Stimulated activated CD8-positive, alpha-beta memory T cell treated with anti-CD3 and anti-CD28 coated beads, Interleukin-4, amount 100 ng/mL, for 48 hours (primary cell): ENCODE data around the gene VPS41.

Experiments
- DNase-seq: peaks from one replicate; pipeline ENCODE4 v3.0.0-alpha.2; 2020

VPS41 gene

DNA sequence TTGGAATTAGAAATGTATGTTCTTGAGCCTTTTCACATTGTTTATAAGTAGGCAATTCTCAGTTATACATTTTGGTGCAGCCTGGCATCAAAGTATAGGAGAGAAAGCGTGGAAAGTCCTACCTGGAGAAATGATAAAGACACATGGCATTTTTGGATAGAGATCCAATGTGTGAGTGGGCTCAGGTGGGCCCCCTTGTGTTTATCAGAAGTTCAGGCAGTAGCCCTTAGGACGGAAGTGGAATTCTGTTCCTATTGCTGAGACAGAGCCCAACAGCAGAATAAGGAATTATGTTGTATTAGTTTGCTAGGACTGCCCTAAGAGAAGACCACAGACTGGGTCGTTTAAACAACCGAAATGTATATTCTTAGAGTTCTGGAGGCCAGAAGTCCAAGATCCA is 192.6 kb downstream of the VPS41 start:
- no peak for DNase-seq

DNA sequence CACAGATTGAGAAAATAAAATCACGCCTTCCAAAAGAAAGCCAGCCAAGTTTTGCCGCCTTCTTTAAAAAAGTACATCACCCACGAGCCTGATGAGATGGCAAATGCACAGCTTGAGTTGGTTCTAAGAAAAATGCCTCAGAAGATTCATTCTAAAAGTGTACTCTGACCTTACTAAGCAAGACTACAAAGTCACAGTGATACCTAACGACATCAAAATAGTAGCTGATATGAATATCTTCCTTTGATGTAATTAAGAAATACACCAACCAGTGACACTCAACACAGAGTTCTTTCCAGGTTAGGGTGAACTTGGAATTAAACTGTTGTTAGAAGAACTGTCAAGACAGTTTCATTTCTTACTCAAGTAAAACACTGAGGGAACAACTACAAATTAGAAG is 199.9 kb downstream of the VPS41 start:
- no peak for DNase-seq

DNA sequence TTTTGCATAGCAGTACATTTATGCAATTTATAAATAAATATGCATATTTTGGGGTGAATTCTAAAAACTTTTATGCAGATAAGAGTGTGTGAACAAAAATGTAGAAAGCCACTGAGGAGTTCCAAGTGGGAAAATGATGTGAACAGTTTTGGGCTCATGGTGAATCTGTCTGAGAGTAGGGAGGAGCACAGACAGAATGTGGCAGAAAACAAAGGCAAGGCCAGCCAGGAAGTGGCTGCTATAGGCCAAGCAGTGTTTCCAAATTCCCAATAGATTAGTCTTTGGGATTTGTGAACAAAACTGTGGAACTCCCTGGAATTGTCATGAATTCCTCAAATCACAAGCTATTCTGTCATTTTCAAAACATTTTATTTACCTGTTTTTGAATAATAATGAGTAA is 204.2 kb downstream of the VPS41 start:
- no peak for DNase-seq

DNA sequence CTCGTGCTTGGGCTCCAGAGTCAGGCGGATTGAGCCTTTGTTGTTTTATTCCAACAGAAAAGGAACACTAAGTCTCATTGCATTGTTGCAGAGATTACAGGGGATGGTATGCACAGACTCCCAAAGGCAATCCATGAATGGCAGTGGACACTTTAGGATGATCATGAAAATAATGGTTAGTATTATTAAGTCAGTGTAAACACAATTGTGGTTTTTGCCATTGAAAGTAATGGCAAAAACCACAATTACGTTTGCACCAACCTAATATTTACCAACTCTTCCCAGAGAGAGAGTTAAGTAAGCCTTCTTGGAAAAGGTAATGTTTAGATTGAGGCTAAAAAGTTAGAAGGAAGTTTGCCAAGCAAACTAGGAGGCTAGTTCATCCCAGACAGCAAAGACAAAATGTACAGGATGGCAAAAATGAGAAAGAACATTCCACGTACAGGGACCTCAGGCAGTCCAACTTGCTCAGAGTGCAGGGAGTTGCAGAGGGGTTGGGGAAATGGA is 204.9 kb downstream of the VPS41 start:
- no peak for DNase-seq

DNA sequence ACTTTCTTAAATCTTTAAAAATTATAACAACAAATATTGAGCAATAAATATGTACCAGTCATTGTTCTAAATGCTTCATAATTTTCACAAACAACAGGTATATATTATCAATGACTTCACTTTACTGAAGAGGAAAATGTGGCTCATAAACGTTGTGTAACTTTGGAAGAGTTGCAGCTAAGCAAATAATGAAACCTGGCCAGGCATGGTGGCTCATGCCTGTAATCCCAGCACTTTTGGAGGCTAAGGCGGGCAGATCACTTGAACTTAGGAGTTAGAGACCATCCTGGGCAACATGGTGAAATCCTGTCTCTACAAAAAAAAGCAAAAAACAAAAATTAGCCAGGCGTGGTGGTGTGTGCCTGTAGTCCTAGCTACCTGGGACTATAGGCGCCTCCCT is 205.9 kb downstream of the VPS41 start:
- DNase-seq = no peak

DNA sequence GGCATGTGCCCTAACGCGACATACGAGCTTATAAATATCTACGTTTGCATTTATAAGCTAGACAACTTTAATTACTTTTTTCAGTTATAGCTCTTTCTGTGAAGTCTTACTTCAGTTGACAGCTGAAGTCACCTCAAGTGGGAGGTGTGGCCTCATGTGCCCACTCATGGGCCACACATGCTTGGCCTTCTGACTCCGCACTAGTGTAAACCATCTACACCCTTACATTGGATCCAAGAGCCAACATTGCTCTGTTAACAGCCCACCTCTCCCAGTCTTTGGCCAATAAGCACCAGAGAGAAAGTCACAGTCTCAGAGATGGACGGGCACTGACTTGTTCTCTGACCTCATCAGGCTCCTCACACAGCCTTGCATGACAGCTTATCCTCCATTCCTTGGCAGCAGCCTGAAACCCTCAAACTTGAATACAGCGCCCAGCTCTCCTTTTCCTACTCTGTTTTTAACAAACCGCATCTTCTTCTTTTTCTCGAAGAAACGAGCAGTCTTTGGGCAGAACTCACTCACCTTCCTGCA is 206.9 kb downstream of the VPS41 start:
- DNase-seq = no peak

DNA sequence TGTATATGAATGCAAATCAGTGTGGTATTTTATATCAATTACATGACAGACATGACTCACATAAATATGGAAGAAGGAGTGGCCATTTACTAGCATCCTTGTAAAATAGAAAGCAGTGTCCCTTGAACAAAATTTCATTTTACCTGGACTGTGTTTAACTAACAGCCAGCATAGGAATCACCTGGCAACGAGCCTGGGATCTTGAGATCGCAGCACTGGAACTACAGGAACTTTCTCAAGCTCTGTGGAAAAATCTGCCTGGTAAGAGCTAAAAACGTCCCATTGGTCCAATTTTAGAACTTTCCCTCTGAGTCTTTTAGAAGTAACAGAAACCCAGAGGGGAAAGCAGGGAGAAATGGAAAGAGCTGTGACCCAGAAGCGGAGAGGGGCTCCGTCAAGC is 208.9 kb downstream of the VPS41 start:
- no peak for DNase-seq

DNA sequence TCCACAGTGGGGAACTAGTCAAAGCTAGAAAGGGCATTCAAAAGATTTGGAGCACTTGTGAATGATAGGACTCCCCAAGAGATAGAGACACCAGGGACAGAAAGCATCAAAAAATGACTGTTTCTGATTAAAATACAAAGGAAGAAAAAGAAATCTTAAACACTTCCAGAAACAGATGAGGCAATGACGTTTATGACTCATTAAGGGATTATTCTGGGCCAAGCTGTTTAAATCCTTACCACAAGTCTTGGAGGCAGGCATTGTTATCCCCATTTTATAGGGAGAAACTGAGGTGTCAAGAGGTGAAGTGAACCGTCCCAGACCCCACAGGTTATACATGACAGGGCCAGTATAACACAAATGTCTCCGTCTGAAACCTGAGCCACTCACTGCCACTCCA is 209.5 kb downstream of the VPS41 start:
- no peak for DNase-seq

DNA sequence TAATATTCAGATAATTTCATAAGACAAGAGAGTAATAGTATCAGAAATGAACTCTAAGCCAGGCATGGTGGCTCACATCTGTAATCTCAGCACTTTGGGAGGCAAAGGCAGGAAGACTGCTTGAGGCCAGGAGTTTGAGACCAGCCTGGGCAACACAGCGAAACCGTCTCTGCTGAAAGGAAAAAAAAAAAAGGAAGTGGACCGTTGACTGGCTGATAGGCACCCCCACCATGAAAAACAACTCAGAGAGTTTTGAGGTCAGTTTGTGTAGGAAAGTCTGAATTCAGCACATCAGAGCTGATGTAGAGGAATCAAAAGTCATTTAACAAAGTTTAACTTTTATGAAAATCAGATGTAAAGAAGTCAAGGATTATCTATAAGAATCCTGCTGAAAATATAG is 214.7 kb downstream of the VPS41 start:
- DNase-seq = no peak

DNA sequence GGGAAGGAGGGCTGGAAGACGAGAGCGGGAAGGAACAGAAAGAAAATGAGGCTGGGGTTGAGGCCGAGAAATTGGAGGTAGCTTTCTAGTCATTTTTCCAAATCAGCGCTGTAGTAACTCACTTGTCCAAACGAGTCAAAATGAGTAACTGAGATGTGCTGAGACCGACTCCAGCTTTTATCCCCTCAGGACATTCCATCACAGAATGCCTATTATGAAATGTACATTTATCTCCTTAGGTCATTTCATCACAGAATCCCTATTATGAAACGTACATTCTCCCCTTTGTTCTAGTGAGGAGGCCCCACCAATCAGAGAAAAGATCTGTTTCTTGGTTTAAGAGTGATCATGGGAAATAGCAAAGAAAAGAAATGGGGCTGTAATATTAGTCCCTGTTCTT is 222.1 kb downstream of the VPS41 start:
- no peak for DNase-seq

DNA sequence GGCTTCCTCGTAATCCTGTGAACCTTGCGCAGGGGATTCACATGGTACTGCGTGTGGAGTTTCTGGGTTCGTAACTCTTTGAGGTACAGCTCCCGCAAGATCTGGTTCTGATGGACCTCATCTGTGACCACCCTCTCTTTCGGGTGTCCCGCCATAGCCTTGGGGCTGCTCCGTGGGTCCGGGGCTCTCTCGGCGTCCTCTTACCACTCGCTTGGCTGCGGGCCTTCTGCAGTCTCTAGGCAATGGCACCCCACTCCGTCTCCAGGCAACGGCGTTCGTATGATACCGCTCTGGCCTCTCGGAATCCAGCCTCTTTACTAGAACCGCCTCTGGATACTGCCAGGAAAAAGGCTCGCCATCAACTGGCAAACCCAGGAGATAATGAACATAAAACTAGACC is 223.1 kb downstream of the VPS41 start:
- no peak for DNase-seq

DNA sequence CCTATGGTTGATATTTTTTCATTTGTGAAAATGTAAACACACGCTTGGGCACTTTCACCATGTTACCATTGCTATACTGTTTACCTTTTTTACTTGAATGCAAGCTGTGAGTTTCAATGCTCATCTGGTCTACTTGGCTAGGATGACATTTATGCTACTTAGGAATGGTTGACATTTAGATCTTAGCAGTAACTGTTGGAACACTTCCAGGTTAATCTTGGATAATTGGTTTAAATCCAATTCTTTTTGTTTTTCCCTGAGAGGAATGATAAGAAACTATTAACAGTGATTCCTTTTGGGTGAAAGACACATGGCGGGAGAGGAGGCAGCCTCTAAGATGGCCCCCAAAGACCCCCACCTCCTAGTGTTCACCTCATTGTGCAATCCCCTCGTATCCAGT is 226.4 kb downstream of the VPS41 start:
- DNase-seq = no peak

DNA sequence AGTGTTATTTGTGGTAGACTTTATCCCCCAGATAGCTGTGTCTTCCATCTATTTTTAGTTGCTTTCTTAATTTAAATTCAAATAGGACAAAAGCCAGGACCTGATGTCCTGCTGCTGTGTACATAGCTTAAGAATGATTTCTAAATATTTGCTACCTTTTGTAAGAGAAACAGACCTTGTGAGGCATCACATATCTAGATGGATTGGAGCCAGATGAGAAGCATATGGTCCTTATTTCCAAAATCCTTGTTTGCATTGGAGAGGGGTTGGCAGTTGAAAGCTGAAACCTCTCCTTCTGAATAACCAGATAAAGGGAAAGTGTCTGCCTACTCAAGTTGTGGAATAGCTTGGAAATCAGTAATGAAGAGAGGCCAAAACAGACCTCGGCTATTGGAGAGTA is 227.1 kb downstream of the VPS41 start:
- no peak for DNase-seq

DNA sequence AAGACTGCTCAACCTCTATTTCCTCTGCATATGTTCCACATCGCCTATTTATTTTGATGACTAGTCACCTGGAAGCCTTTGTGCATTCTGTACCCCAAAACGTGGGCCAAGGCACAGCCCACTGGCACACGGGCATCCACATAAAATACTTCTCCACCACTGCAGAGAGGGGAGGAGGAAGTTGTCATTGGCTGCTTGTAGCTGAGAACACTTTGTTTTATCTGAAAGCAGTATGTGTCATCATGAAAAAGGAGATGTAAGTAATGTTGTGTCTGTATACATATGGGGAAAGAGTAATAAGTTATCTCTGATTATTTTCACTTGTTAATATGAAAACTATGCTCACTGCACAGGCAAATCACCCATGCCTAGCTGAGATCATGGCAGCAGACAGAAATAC is 229.6 kb downstream of the VPS41 start:
- DNase-seq = no peak

DNA sequence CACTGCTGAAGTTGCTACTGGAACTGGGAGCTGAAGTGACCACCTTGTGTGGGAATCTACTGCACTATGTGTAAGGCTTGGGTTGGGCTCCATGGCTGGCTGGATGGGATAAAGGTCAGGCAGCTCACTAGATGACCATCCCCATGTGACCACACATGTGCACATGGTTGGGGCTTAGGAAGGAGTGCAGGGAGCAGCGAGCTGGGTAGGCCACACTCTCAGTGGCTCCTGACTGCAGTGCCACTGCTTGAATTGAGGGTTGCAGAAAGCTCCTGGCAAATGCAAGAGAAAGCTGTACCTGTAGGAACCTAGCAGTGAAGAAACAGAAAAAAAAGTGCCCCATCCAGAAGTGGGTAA is 230.3 kb downstream of the VPS41 start:
- no peak for DNase-seq

DNA sequence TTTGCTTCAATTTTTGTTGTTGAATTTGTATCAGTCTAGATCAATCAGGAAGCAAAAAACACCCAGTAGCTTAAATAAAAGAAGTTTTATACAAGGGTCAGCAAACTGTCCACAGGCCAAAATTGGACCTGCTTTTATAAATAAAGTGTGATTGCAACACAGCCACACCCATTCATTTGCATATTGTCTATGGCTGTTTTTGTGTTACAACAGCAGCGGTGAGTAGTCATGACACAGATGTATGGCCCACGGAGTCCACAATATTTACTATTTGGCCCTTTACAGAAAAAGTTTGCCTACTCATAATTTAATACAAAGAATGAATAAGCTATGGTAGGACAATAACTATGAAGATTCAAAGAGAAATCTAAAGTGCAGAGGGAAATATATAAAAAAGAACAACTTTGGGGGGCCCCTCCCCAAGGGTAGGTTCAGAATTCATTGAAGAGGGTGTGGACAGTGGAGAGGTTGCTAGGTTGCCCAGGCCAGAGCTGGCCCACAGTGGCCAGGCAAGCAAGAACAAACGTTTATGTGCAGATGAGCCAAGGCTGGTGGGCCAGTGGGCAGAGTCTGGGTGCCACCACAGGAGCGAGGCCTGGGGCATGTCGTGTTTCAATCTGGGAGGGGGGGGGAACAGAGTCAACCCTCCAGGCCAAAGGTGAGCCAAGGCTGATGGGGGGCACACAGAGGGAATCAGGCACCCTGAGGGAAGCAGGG is 230.9 kb downstream of the VPS41 start:
- no peak for DNase-seq

DNA sequence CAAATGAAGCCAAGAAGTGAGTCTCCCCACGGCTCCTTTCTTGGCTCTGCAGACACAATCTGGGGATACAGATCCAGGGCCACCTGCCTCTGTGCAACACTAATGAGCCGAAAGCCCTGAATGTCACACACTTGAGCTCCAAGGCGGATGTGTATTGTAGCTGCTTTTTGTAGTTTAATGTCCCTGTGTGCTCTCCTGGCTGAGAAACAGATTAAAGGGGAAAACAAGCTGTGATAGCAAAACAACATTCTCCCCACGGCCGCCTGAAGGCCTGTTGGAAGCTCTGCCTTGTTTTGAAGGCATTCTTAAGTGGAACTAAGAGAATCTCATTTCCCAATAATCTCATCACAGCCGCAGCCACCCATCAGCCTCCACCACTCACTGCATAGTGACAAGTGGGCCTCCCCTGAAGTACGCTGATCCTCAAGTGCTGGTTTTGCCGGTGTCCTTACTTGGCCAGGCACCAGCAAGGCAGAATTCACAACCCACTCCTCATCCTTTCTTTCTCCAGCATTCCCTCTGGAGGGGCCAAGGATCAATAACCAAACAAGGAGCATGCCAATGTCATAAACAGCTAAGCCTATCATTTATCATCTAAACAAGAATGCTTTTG is 233.4 kb downstream of the VPS41 start:
- no peak for DNase-seq

DNA sequence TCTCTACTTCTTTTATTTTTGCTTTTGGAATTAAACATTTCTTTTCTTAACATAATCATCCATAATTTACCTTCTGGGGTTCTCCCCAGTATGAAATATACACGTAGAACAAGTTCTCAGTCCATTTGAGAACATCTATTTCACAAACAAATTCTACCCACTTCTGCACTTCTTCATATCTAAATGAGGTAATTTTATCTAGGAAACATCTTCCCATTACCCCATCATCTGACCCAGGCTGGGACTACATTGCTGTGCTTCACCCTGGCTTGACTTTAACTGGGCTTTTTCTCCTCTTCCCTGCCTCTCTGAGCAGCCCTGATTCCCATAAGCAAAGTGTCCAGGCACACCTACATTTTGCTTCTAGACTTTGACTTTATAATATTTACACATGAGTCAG is 234.5 kb downstream of the VPS41 start:
- DNase-seq = no peak

DNA sequence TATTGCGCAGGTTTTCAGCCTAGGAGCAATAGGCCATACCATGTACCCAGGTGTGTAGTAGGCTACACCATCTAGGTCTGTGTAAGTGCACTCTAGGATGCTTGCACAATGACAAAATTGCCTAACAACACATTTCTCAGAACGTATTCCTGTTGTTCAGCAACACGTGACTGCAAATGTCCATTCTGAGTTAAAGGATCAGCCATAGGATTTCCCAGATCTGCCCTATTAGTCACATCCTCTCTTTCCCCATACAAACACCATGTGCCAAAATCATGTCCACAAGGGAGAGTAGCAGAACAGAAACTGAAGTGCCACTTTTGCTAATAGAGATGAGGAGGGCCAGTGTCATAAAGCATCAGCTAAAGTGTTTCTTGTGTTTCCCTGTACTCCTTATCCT is 235.2 kb downstream of the VPS41 start:
- DNase-seq = no peak
